ENCODE measurements around the gene LRRC66.

The LRRC66 gene

GRCh38 chr4:52019936-52020657, at the start of gene LRRC66:
Gene LRRC66 (minus strand): TSS chr4:52020363. CDS start chr4:52017613, 2,750 bp downstream.
- DNase-seq = no peak

GRCh38 chr4:52069571-52069970, 49.4 kb upstream of the LRRC66 start:
- no peak for DNase-seq

- no peak for DNase-seq
Observed at GRCh38 chr4:52059372-52059771, 39.2 kb upstream of the LRRC66 start.

- DNase-seq = no peak
Observed at GRCh38 chr4:52058275-52058674, 38.1 kb upstream of the LRRC66 start.

- DNase-seq = no peak
Observed at GRCh38 chr4:52057196-52057595, 37.0 kb upstream of the LRRC66 start.

GRCh38 chr4:52054254-52054653, 34.1 kb upstream of the LRRC66 start:
- no peak for DNase-seq

- DNase-seq = no peak
Observed at GRCh38 chr4:52052475-52052780, 32.3 kb upstream of the LRRC66 start.

GRCh38 chr4:52051615-52052474, 31.7 kb upstream of the LRRC66 start:
- DNase-seq = no peak

GRCh38 chr4:52051213-52051614, 31.1 kb upstream of the LRRC66 start, which contains the start of gene SPATA18:
Gene SPATA18 (plus strand): TSS chr4:52051304. CDS start chr4:52051705, 401 bp downstream.
- DNase-seq = no peak

GRCh38 chr4:52049266-52049665, 29.1 kb upstream of the LRRC66 start:
- DNase-seq = no peak

GRCh38 chr4:52045028-52045427, 24.9 kb upstream of the LRRC66 start:
- DNase-seq = no peak

GRCh38 chr4:52038103-52038912, 18.1 kb upstream of the LRRC66 start, which contains the start of gene SGCB:
Gene SGCB (minus strand): TSS chr4:52038299. CDS start chr4:52038259, 40 bp downstream.
- DNase-seq = peak in 3 of 4 experiments; percentile 26 to 66 (median 39)

- DNase-seq = peak in 1 of 4 experiments; percentile 15
Observed at GRCh38 chr4:52037689-52038102, 17.5 kb upstream of the LRRC66 start.

- no peak for DNase-seq
Observed at GRCh38 chr4:52036886-52037530, 16.8 kb upstream of the LRRC66 start.

GRCh38 chr4:52035190-52035589, 15.0 kb upstream of the LRRC66 start:
- no peak for DNase-seq

- no peak for DNase-seq
Observed at GRCh38 chr4:52032005-52032404, 11.8 kb upstream of the LRRC66 start.

- no peak for DNase-seq
Observed at GRCh38 chr4:52028970-52029369, 8.8 kb upstream of the LRRC66 start.

- no peak for DNase-seq
Observed at GRCh38 chr4:52017814-52018213, 2.3 kb downstream of the LRRC66 start.

- no peak for DNase-seq
Observed at GRCh38 chr4:52016981-52017380, 3.2 kb downstream of the LRRC66 start.

- DNase-seq = no peak
Observed at GRCh38 chr4:52015366-52015765, 4.8 kb downstream of the LRRC66 start.

- DNase-seq = no peak
Observed at GRCh38 chr4:52014903-52015302, 5.3 kb downstream of the LRRC66 start.

- no peak for DNase-seq
Observed at GRCh38 chr4:52012651-52013050, 7.5 kb downstream of the LRRC66 start.

- no peak for DNase-seq
Observed at GRCh38 chr4:52010986-52011385, 9.2 kb downstream of the LRRC66 start.

All from activated naive CD4-positive, alpha-beta T cell (primary cell).